GM23338 (cell line): ENCODE data around the gene F3. TPM values are rescaled to one million over a fixed set of nuclear protein-coding genes. Genes with fewer than 3 reads are reported as not detected.
"Not testable (repeated sequence)": the region's sequence is repeated elsewhere in the genome, so short reads cannot be mapped to it uniquely, and the experiment has no call there.

Experiments used
- ATAC-seq: fragments of 200-7000 bp; cut with Tn5 transposase; 3 replicates; pipeline ENCODE4 v1.9.1; 2020
- DNase-seq: peaks from one replicate; pipeline ENCODE4 v3.0.0-alpha.2; 2015; ENCODE audit warnings: low spot score
- H2AFZ ChIP-seq: fragments of 200-600 bp; sonication (generic); 2 replicates; pipeline ENCODE4 v1.8.0; 2016; ENCODE audit warnings: antibody characterized with exemption, mild to moderate bottlenecking, moderate library complexity
- H3F3A ChIP-seq: fragments of 200-600 bp; sonication (generic); replicated peaks from 2 replicates; pipeline ENCODE4 v1.8.0; 2017; ENCODE audit warnings: antibody characterized with exemption, mixed run types, low read depth
- H3K27ac ChIP-seq: fragments of 200-600 bp; sonication (generic); 2 replicates; pipeline ENCODE4 v1.6.1; 2016; ENCODE audit warnings: low read depth
- H3K27me3 ChIP-seq: fragments of 200-600 bp; sonication (generic); 2 replicates; pipeline ENCODE4 v1.8.0; 2016; ENCODE audit warnings: mild to moderate bottlenecking, mixed run types, moderate library complexity; ENCODE audit not compliant: insufficient read depth
- H3K36me3 ChIP-seq: fragments of 200-600 bp; sonication (generic); 2 replicates; pipeline ENCODE4 v1.8.0; 2016; ENCODE audit warnings: mild to moderate bottlenecking; ENCODE audit not compliant: insufficient read depth
- H3K4me1 ChIP-seq: fragments of 200-600 bp; sonication (generic); 2 replicates; pipeline ENCODE4 v1.8.0; 2016; ENCODE audit warnings: mild to moderate bottlenecking, moderate library complexity; ENCODE audit not compliant: insufficient read depth
- H3K4me2 ChIP-seq: fragments of 200-600 bp; sonication (generic); 2 replicates; pipeline ENCODE4 v1.7.1; 2017; ENCODE audit warnings: mixed run types
- H3K4me3 ChIP-seq: fragments of 200-600 bp; sonication (generic); 2 replicates; pipeline ENCODE4 v1.6.1; 2016; ENCODE audit warnings: mixed run types
- H3K79me2 ChIP-seq: fragments of 200-600 bp; sonication (generic); replicated peaks from 2 replicates; pipeline ENCODE4 v1.8.0; 2017; ENCODE audit warnings: mild to moderate bottlenecking; ENCODE audit not compliant: insufficient read depth
- H3K9me2 ChIP-seq: fragments of 200-600 bp; sonication (generic); 2 replicates; pipeline ENCODE4 v1.8.0; 2017; ENCODE audit not compliant: insufficient read depth
- H4K20me1 ChIP-seq: fragments of 200-600 bp; sonication (generic); replicated peaks from 2 replicates; pipeline ENCODE4 v1.8.0; 2017; ENCODE audit warnings: mild to moderate bottlenecking; ENCODE audit not compliant: insufficient read depth
- H3K27ac Mint-ChIP-seq: 2 replicates; pipeline ENCODE4 v1.8.0; 2020; ENCODE audit warnings: inconsistent platforms, mild to moderate bottlenecking, moderate library complexity, mixed read lengths
- H3K27me3 Mint-ChIP-seq: 3 replicates; pipeline ENCODE4 v1.8.0; 2022; ENCODE audit warnings: low read depth, mild to moderate bottlenecking, moderate library complexity, mixed read lengths, inconsistent platforms; ENCODE audit not compliant: insufficient read depth, poor library complexity
- H3K36me3 Mint-ChIP-seq: 3 replicates; pipeline ENCODE4 v1.8.0; 2021; ENCODE audit warnings: low read depth, mild to moderate bottlenecking, inconsistent platforms, moderate library complexity, mixed read lengths
- H3K4me1 Mint-ChIP-seq: 3 replicates; pipeline ENCODE4 v1.8.0; 2020; ENCODE audit warnings: mild to moderate bottlenecking, inconsistent platforms, mixed read lengths
- H3K4me3 Mint-ChIP-seq: 3 replicates; pipeline ENCODE4 v1.8.0; 2021; ENCODE audit warnings: moderate library complexity, mild to moderate bottlenecking, inconsistent platforms, mixed read lengths
- H3K9me3 Mint-ChIP-seq: 3 replicates; pipeline ENCODE4 v1.8.0; 2020; ENCODE audit warnings: moderate library complexity, mild to moderate bottlenecking, inconsistent platforms, mixed read lengths
- polyA plus RNA-seq: library from polyadenylated mRNA; unstranded; fragments of >200 nt; fragmentation: Nextera tagmentation; extraction: Ambion mirVana; gene quantifications from 2 replicates; pipeline ENCODE4 v1.2.1, GENCODE V29; 2016
- total RNA-seq: library from RNA; depleted of rRNA; stranded (reverse); fragments of >200 nt; shearing (Covaris generic); gene quantifications from 2 replicates; pipeline ENCODE4 v1.2.3, GENCODE V29; 2014

The F3 gene
- total and polyA plus RNA-seq, 2 experiments from 2014 or later = 6.9 to 9.7 TPM

GRCh38 chr1:94570965-94571364 lies 29.4 kb upstream of the F3 start:
- not testable (repeated sequence) for H3F3A ChIP-seq, H3K4me2 ChIP-seq, ATAC-seq, H3K27ac Mint-ChIP-seq, H3K4me3 Mint-ChIP-seq, H2AFZ ChIP-seq, H3K36me3 ChIP-seq, H3K9me2 ChIP-seq, H3K79me2 ChIP-seq, H3K27ac ChIP-seq, H4K20me1 ChIP-seq, DNase-seq, H3K27me3 Mint-ChIP-seq, H3K27me3 ChIP-seq, H3K4me3 ChIP-seq, H3K4me1 ChIP-seq, H3K4me1 Mint-ChIP-seq
- Mint-ChIP-seq H3K9me3 (peaks cover 19% of the 10 kb centered on the region), H3K36me3 (peaks cover 14% of the 10 kb centered on the region)

GRCh38 chr1:94568806-94569205 lies 27.2 kb upstream of the F3 start:
- not testable (repeated sequence) for H3K27me3 ChIP-seq, ATAC-seq, H3K4me3 Mint-ChIP-seq, H3K4me1 Mint-ChIP-seq, DNase-seq, H3K4me3 ChIP-seq, H3K27me3 Mint-ChIP-seq, H3K36me3 ChIP-seq, H3K79me2 ChIP-seq, H3K27ac ChIP-seq, H3K27ac Mint-ChIP-seq, H4K20me1 ChIP-seq, H2AFZ ChIP-seq, H3K4me2 ChIP-seq, H3F3A ChIP-seq, H3K4me1 ChIP-seq, H3K9me2 ChIP-seq
- Mint-ChIP-seq H3K36me3 (peaks cover 14% of the 10 kb centered on the region), H3K9me3 (peaks cover 19% of the 10 kb centered on the region)

- not testable (repeated sequence) for H3K4me1 Mint-ChIP-seq, H3K4me1 ChIP-seq, H3F3A ChIP-seq, H3K4me2 ChIP-seq, ATAC-seq, H3K9me2 ChIP-seq, H3K79me2 ChIP-seq, H3K27me3 ChIP-seq, H2AFZ ChIP-seq, DNase-seq, H3K4me3 Mint-ChIP-seq, H3K27ac ChIP-seq, H4K20me1 ChIP-seq, H3K27ac Mint-ChIP-seq, H3K4me3 ChIP-seq, H3K27me3 Mint-ChIP-seq, H3K36me3 ChIP-seq
- peaks cover 16% of the 10 kb centered on the region for H3K9me3 Mint-ChIP-seq
- peaks cover 13% of the 10 kb centered on the region for H3K36me3 Mint-ChIP-seq
Measured at GRCh38 chr1:94567975-94568607, 26.5 kb upstream of the F3 start.

GRCh38 chr1:94566436-94566835 lies 24.9 kb upstream of the F3 start:
- not testable (repeated sequence) for H3F3A ChIP-seq, H3K36me3 ChIP-seq, H3K4me2 ChIP-seq, H3K36me3 Mint-ChIP-seq, H3K4me3 Mint-ChIP-seq, H3K27ac ChIP-seq, DNase-seq, H3K27ac Mint-ChIP-seq, H3K27me3 Mint-ChIP-seq, H3K79me2 ChIP-seq, H3K9me2 ChIP-seq, H3K4me1 ChIP-seq, H4K20me1 ChIP-seq, H3K9me3 Mint-ChIP-seq, H3K4me1 Mint-ChIP-seq, ATAC-seq, H2AFZ ChIP-seq, H3K27me3 ChIP-seq, H3K4me3 ChIP-seq
